GM18508 (cell line): Measurements from ENCODE around the gene UNC5A.

Source experiments
- ATAC-seq: cut with Tn5 transposase; IDR thresholded peaks from one replicate; pipeline ENCODE4 v1.9.1; 2021; ENCODE audit warnings: moderate number of reproducible peaks; ENCODE audit not compliant: insufficient read depth, unreplicated experiment

UNC5A gene

DNA sequence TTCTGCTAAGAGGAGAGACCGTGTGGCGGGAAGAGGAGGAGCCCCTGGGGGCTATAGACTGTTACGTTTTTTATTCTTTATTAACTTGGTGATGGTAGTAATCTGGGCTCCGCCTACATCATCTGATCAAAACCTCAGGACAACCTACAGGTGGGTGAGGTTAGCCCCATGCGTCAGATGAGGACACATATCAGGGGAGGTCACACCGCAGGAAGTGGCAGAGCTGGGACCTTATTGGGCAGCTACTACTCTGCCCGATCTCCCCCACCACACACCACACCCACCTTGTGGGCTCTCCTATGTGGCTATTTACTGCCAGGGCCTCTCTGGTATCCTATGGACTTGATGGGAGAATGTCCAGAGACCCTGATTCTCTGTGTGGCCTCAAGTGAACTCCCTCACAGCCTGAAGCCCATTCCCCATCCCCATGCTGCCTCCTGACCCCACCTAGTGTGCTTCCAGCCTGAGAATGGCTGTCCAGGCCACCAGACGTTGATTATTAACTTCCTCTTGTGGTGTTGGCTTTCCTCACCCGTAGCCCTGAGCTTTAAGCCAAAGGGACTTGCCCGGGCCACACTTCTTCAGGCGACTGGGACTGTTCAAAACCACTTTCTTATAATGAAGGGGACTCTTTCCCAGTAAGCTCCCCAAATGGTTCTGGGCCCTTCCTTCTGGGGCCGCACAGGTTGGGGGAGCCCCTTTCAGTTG is 8.2 kb downstream of the UNC5A start:
- ATAC-seq, result peak; percentile 59

DNA sequence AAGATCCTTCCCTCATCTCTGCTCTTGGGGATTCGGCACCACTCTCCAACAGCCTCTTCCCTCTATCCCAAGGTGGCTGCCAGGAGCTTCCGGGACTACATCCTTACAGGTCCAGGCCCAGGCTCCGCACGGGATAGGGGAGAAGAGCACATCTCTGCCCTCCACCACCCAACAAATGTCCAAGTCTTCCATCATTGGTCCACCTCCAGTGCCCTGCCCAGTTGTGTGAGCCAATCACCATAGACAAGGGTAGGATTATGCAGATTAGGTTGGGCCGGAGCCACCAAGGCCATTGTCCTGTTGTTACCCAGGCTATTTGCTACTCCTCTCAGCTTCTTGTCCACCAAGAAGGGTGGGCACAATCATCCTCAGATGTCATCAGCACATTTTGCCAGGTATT is 9.1 kb downstream of the UNC5A start:
- no peak for ATAC-seq

DNA sequence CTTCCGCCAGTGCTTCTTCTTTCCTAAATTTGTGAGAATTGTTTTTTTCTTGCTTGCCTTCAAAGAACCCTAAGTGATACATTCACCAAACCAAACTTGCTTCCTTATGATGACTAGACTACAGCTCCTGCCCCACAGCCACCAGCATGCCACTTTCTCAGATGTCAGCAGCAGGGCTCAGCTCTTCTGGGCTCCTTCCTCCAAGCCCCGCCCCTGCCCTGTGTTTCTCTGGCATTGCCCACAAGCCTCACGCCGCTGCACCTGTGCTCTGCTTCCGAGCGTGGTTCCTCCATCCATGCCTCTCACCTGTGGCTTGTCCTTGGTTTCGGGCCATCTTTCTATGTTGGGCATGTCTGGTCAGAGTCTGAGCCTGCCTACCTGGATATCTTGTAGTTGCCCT is 10.6 kb downstream of the UNC5A start:
- ATAC-seq, result no peak

DNA sequence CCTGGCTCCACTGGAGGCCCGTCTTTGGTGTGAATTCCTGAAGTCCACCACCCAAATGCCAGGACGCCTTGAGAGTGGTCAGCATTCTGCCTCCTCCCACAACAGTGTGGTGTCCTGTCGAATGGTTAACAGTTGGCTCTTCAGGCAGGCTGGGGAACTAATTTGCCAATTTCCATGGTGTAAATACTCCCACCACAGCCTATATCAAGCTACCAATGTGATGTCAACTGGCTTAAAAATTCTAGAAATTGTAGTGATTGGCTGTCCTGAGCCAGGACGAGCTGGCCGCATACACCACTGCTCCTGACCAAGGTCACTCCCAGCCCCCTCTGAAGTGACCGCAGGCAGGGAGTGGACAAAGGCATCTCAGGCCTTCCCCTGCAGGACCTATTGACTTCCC is 11.1 kb downstream of the UNC5A start:
- ATAC-seq, result no peak

DNA sequence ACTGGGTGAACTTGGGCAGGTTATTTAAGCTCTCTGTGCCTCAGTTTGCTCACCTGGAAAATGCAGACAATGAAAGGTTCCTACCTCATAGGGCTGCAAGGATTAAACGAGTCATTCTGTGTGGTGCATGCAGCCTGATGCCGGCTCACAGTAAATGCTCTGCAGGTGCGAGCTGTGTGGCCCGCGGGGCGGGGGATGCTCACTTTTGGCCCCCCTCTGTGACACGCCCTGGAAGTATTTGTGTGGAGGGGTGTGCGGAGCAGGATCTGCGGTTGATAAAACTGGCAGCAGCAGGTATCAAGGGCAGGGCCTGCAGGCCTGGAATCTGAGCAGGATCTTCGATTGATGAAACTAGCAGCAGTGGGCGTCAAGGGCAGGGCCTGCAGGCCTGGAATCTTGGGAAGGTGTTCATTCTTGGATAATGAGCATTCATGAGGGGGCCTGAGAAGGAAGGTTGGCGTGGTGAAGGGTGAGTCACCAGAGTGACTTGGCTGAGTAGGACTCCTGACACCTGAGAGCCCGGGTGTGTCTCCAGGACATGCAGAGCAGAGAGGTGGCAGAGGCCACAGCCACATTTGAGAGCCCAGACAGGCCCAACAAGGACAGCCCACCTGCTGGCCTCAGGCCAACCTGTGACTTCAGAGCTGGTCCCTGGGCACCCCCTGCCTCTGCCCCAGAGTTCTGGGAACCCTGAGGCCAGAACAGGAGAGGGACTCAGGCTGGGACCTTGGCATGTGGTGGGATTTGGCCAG is 11.9 kb downstream of the UNC5A start:
- no peak for ATAC-seq

DNA sequence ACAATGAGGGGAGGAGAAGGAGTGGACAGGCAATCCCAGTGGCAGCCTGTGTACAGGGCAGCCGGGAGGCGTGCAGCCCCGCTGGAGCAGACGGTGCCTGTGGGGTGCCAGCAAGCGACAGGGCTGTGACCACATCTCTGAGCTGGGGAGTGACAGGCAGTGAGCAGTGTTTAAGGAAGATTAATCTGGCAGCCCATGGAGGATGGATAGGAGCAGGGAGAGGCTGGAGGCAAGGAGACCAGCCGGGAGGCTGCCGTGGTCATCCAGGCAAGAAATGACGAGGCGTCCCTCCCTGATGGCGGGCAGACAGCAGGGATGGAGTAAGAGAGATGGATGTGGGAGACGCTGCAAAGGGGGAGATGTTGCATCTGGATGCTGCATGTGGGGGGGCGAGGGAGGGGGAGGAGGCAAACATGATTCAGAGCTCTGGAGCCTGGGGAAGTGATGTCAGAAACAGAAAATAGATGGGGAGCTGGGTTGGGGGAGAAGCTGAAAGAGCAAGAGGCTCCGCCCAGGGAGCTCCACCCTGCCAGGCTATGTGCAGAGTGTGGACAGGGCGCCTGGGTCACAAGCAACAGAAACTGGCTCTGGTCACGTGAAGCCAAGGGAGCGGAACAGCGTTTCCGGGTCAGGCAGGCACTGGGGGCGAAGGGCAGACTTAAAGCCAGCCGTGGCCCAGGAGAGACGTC is 12.6 kb downstream of the UNC5A start:
- ATAC-seq, result no peak

DNA sequence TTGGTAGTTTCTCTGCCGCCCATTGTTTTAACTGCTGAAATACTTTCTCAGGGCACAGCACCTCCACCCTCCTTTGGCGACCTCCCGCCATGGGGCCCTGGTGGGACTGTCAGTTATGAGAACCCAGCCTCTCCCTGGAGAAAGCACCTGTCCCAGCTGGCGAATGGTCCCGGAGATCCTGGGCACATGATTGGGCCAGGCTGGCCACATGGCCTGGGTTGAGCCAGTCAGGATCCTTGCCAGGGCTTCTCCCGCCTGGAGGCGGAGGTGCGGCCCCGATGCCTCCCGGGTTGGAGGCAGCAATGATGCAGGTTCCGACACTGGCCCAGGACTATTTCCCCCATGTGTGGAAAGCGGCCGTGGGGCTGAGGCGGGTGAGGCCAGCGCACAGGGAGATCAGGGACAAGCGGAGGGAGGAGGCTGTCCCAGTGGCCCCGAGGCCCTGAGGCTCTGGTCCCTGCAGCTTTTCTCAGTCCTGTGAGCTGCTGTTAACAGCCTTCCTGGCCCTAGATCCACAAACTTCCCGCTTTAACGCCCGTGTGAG is 13.6 kb downstream of the UNC5A start:
- ATAC-seq, result no peak

DNA sequence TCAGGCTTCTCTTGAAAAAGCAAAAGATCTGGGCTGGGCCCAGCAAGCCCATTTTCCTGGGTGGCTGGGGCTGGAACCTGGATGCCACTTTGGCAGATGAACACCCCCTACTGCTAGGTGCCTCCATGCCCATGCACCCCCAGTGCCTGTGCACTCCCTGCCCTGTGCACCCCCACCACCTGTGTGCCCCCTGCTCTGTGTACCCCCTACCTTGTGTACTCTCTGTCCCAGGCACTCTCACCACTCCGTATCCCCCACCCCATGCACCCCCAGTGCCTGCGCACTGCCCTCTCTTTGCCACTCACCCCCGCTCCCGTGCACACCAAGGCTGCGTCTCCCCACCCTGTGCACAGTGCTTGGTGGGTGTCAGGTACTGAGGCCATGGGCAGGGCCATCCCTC is 14.2 kb downstream of the UNC5A start:
- no peak for ATAC-seq

DNA sequence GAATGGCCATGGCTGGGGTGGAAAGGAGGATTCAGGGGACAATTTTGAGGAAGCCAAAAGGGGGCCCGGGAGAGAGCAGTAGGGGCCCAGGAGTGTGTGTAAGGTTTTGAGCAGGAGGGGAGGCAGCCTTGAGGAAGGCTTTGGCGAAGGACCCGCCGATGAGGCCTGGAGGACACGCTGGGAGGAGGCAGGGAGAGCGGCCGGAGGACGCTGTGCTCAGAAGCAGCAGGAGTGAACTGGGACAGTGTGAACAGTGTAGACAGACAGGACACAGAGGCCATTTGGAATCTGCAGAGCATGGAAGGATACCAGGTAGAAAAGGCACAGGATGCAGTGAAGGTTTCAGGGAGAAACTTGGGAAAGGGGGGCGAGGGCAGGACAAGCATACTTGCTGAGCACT is 14.9 kb downstream of the UNC5A start:
- no peak for ATAC-seq

DNA sequence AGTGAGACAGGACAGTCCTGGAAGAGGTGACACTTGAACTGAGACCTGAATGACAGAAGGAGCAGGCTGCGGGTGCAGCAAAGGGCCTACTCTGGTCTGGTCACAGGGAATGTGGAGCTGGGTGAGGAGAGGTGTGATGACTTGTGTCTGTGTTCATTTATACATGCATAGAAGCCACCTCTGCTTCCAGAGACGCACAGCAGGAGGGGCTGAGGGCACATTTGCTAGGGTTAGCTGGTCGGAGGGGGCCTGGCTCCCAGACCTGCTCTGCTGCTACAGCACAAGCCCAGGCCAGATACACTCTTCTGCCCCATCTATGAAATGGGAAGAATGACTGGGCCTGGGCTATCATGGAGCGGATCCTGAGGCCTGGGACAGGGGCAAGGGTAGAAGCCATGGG is 15.6 kb downstream of the UNC5A start:
- no peak for ATAC-seq

DNA sequence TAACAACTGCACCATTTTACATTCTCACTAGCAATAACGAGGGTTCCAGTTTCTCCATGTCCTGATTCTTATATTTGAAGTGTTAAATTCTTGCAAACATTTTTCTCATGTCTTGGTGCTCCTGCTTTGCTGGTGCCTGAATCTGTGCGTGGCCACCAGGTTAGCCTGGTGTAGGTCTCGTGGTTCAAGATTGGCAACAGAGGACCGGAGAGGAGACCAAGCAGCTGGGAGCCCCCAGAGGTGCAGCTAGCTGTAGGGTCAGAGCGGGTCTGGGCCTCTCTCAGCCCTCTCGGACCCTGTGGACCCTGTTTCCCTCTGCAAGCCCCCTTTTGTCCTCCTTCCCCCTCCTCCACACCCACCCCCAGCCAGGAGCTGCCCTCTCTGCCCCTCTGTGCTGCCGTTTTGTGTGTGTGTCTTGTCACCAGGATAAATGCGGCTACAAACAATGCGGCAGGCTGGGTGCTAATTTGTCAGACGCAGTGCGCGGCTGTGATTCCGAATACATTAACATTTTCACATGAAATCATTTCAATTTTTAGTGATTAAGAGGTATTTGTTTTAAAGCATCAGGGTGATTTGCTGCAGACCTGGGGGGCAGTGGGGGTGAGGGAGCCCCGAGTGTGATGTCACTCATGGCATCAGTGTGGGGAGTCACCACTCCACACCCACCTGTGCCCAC is 17.5 kb downstream of the UNC5A start:
- ATAC-seq, result no peak

DNA sequence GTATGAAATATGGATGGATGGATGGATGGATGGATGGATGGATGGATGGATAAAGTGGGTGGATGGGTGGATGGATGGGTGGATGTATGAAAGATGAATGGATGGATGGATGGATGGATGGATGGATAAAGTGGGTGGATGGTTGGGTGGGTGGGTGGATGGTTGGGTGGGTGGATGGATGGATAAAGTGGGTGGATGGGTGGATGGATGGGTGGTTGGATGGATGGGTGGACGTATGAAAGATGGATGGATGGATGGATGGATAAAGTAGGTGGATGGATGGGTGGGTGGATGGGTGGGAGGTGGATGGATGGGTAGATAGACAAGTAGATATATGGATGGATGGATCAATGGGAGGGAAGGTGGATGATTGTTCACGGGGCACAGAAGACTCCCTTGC is 19.0 kb downstream of the UNC5A start:
- no peak for ATAC-seq

DNA sequence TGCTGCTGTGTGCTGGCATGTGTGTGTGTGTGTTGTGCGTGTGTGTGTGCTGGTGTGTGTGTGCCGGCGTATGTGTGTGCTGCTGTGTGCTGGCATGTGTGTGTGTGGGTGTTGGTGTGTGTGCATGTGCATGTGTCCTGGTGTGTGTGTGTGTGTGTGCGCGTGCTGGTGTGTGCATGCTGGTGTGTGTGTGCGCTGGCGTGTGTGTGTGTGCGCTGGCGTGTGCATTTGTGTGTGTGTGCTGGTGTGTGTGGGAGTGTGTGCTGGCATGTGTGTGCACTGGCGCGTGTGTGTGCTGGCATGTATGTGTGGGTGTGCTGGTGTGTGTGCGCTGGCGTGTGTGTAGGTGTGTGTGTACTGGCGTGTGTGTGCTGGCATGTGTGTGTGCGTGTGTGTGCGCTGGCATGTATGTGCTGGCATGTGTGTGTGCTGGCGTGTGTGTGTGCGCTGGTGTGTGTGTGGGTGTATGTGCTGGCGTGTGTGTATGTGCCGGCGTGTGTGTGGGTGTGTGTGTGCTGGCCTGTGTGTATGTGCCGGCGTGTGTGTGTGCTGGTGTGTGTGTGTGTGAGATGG is 20.1 kb downstream of the UNC5A start:
- no peak for ATAC-seq

DNA sequence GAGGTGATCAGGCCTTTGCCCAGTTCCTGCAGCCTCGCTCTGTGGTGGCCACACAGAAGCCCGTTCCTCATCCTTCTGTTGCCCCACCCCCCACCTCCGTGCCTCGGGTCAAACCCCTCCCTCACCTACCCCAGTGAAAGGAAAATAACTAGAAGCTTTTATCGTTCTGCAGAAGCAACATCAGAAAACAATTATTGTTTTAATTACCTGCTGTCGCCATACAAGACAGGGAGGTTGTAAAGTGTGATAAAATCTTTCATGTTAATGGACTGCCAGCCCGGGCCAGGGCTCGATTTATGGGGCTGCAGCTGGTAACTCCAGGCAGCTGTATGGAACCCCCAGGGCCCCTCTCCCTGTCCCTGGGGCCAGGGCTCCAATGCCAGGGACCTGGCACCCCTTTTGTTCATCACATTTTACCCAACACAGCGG is 20.6 kb downstream of the UNC5A start:
- no peak for ATAC-seq

DNA sequence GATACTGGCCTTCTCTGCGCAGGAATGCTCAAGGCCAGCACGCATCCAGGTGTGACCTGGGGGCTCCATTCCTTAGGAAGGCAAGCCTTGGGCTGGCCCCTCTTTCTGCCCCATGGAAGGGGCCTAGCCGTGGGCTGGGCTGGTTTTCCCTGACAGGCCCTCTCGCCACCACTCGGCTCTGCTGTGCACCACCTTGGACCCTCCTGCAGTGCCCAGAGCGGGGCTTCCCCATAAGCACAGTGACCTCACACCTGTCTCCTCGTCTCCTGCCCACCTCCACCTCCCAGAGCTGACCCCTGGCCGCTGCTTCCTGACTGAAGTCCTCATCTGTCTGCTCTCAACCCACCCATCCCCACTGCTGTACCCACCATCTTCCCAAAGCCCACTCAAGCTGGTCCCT is 21.1 kb downstream of the UNC5A start:
- no peak for ATAC-seq

DNA sequence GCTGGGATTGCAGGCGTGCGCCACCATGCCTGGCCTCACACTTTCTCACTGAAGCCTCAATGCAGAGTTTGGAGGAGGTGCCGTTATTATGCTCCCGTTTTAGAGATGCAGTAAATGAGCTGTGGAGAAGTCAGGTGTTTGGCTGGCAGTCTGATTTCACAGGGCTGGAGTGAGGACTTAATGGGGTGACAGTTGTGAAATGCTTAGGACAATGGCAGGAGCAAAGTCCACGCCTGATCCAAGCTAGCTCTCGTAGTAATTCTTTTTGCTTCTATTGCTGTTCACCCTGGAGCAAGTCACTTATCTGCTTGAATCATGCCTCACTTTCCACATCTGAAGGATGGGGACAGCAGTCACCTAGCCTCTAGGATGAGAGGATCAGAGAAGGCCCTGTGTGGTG is 21.8 kb downstream of the UNC5A start:
- ATAC-seq, result no peak

DNA sequence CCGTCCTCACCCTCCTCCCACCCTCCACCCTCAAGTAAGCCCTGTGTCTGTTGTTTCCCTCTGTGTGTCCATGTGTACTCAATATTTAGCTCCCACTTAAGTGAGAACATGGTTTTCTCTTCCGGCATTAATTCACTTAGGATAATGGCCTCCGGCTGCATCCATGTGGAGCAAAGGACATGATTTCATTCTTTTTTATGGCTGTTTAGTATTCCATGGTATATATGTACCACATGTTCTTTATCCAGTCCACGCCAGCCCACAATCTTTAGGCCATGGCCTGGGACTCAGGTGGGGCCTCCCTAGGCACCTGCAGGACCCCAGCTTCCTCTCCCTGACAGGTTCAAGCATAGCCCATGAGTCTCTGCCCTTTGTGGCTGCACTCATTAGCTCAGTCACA is 22.9 kb downstream of the UNC5A start:
- ATAC-seq, result no peak

DNA sequence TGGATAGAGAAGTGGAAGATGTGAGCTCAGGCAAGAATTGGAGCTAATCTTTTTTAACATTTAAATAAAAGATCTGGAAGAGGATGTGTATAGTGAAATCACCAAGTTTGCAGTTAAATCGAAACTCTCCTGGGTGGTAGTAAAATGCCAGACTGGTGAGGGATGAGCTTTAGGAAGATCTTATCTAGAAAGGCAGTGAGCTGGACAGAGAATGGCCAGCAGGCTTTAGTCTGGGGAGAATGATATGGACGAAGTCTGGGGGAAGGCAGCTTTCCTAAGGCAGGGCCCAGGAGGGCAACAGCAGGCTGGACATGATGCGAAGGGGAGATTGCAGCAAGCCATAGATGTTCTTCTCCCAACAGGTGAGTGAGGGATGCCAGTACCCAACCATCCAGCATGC is 25.6 kb downstream of the UNC5A start:
- no peak for ATAC-seq

DNA sequence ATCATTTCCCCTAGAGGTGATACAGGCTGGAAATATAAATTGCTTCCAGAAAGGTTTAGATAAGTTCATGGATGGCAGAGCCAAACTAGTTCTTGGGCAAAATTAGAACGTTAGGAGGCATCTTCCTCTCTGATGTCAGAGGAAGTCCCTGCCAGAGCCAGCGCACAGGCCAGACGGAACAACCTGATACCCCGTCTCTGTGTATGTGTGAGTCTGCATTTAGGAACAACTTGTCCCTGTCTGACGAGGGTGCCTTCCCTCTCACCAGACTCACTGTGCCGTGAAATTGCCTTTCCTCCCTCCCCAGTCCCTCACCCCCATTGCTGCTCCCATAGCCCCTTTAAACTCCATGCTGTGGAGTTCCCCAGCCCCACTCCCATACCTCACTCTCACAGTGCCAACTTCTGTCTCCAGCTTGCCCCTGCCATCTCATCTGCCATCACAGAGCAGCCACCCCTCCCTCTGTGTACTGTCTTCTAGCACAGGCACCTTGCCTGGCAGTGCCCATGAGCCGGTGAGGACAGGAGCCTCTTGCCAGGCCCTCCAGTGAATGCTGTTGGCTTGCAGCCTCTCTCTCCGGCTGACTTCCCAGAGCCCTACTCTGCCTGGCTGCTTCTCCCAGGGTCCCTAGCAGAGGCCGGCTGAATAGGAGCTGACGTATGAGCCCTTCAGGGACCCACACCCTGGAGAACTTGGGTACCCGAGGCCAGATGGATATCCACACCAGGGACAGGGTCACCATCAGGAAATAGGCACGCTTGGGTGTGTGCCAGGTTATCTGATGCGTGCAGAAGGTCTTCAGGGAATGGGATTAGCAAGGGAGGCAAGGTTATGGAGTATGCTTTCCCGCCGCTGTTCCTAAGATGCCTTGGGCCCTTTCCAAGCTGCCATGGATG is 26.7 kb downstream of the UNC5A start:
- ATAC-seq, result no peak
